Right atrium auricular region (tissue), 2 donors: ENCODE measurements around the gene CACNB3. TPM values are rescaled to one million over a fixed set of nuclear protein-coding genes. Genes with fewer than 3 reads are reported as not detected.
"Not testable (repeated sequence)": the region's sequence is repeated elsewhere in the genome, so short reads cannot be mapped to it uniquely, and the experiment has no call there.

ENCODE experiments used
- DNase-seq: peaks from one replicate; pipeline ENCODE4 v3.0.0-alpha.2; 2019; ENCODE audit warnings: low spot score
- H3K27ac ChIP-seq, 2 donors: fragments of 200-600 bp; sonication (generic); 1 replicate in 1 of 2; 2 replicates in 1 of 2; pipeline ENCODE4 v1.5.1; 2016 to 2019
- H3K27me3 ChIP-seq, 2 donors: fragments of 200-600 bp; sonication (generic); one replicate each; pipeline versions ENCODE4 v1.5.1 to v1.6.0; 2017 to 2019
- H3K36me3 ChIP-seq: fragments of 200-600 bp; sonication (generic); one replicate; pipeline ENCODE4 v1.5.1; 2016
- H3K4me1 ChIP-seq, 2 donors: fragments of 200-600 bp; sonication (generic); one replicate each; pipeline versions ENCODE4 v1.5.1 to v1.6.0; 2017 to 2019
- H3K4me3 ChIP-seq, 2 donors: fragments of 200-600 bp; sonication (generic); 1 replicate in 1 of 2; 2 replicates in 1 of 2; pipeline ENCODE4 v1.5.1; 2017 to 2019; ENCODE audit warnings: mild to moderate bottlenecking in 1 of 2, moderate library complexity in 1 of 2
- H3K9me3 ChIP-seq, 2 donors: fragments of 200-600 bp; sonication (generic); one replicate each; pipeline ENCODE4 v1.5.1; 2019
- microRNA-seq, 2 donors: library from miRNA; unstranded; fragments of <30 nt; microRNA quantifications; one replicate each; pipeline ENCODE4, GENCODE V29; 2016 to 2017; ENCODE audit warnings: borderline number of aligned reads in 2 of 2, borderline replicate concordance in 1 of 2
- total RNA-seq, 2 donors: library from RNA; depleted of rRNA; stranded (reverse); fragments of >200 nt; gene quantifications; one replicate each; pipeline ENCODE4 v1.1.0, GENCODE V29; 2016
- TF ChIP-seq, protein P1 (sequence below), 2 donors: fragments of 200-600 bp; sonication (generic); IDR thresholded peaks; one replicate each; pipeline ENCODE4 v1.5.1; 2019; ENCODE audit warnings: antibody characterized with exemption in 2 of 2

Gene CACNB3
- total RNA-seq, 2 donors from 2014 or later, result 6.1 to 7.0 TPM

DNA sequence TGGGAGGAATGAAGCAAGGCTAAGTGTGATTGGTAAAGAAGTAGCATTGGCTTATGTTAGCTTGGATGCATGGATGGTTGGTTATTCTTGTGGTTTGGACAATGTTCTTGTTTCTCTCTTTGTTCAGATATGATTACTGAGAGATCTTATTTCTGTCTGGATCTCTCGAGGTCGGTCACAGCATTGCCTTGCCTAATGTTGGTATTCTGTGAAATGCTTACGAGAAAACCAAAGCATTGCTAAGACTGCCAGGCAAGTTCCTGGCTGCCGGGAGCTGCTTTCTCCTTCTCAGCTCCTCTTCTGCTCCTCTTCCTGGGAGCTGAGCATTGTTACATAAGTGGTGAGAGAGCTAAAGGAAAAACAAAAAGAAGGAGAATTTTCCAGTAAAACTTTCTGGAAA, 54.8 kb downstream of the CACNB3 start:
- H3K4me3 ChIP-seq, result no peak overlapping the region

DNA sequence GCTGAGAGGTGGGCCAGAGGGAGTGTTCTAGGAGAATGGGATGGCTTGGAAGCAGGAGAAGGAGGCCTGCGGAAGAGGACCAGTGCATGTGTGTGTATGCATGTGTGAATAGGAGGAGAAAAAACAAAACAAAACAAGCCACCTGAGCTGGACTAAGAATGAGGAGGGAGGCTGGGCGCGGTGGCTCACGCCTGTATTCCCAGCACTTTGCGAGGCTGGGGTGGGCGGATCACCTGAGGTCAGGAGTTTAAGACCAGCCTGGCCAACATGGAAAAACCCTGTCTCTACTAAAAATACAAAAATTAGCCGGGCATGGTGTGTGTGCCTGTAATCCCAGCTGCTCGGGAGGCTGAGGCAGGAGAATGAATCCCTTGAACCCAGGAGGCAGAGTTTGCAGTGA, 55.2 kb downstream of the CACNB3 start:
- H3K9me3 ChIP-seq, H3K27me3 ChIP-seq, H3K27ac ChIP-seq, H3K36me3 ChIP-seq, DNase-seq, H3K4me3 ChIP-seq, H3K4me1 ChIP-seq: not testable (repeated sequence)

More for the DNA sequence above, 54.8 kb downstream of the CACNB3 start:
- no peaks in the 10 kb centered on the region for H3K9me3 ChIP-seq
- TF ChIP-seq, protein P1, sequence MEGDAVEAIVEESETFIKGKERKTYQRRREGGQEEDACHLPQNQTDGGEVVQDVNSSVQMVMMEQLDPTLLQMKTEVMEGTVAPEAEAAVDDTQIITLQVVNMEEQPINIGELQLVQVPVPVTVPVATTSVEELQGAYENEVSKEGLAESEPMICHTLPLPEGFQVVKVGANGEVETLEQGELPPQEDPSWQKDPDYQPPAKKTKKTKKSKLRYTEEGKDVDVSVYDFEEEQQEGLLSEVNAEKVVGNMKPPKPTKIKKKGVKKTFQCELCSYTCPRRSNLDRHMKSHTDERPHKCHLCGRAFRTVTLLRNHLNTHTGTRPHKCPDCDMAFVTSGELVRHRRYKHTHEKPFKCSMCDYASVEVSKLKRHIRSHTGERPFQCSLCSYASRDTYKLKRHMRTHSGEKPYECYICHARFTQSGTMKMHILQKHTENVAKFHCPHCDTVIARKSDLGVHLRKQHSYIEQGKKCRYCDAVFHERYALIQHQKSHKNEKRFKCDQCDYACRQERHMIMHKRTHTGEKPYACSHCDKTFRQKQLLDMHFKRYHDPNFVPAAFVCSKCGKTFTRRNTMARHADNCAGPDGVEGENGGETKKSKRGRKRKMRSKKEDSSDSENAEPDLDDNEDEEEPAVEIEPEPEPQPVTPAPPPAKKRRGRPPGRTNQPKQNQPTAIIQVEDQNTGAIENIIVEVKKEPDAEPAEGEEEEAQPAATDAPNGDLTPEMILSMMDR (IDR thresholded peaks at IDR 0.05), result no peak
- no peak overlapping the region for H3K27ac ChIP-seq
- H3K27me3 ChIP-seq, result no peaks in the 10 kb centered on the region
- no peaks in the 10 kb centered on the region for H3K4me1 ChIP-seq
- no peaks in the 10 kb centered on the region for H3K36me3 ChIP-seq
- no peak for DNase-seq

DNA sequence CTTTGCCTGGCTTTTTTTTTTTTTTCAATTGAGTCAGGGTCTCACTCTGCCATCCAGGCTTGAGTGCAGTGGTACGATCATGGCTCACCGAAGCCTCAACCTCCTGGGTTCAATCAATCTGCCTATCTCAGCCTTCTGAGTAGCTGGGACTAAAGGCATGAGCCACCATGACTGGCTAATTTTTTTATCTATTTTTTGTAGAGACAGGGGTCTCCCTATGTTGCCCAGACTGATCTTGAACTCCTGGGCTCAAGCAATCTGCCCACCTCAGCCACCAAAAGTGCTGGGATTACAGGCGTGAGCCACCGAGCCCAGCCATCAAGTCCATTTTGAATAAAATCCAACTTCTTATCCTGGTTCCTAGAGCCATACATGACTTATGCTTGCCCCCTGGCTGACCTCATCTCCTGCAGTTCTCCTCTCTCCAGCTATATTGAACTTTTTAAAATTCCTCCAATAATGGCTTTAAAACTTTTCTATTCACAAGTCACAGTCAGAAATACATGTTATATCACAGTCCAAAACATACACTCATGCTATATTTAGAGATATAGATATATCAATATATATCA, 57.7 kb downstream of the CACNB3 start:
- Histone ChIP-seq H3K27me3 (no peaks in the 10 kb centered on the region), H3K4me3 (no peak overlapping the region), H3K4me1 (no peaks in the 10 kb centered on the region), H3K36me3 (no peaks in the 10 kb centered on the region), H3K9me3 (no peaks in the 10 kb centered on the region), H3K27ac (no peak overlapping the region)
- no peak for DNase-seq
- TF ChIP-seq, protein P1 (IDR thresholded peaks at IDR 0.05), result no peak

Small RNAs within 50 kb of the gene (microRNA-seq; reads per million reads assigned to microRNA genes)
- gene MIR4701, result 0 reads per million in 2 donors

Other genes with a start within 250 kb of the CACNB3 start
- not detected for gene LALBA, start 248.4 kb upstream of the CACNB3 start, total RNA-seq
- 10 to 100 TPM; 17.4 to 38.4 TPM for gene KANSL2, start 136.3 kb upstream of the CACNB3 start, total RNA-seq
- gene CCNT1, start 101.8 kb upstream of the CACNB3 start, total RNA-seq, result 10 to 100 TPM; 12.5 to 16.2 TPM
- 10 to 100 TPM; 76.4 to 81.6 TPM for gene ADCY6, start 29.4 kb upstream of the CACNB3 start, total RNA-seq
- gene DDX23, start 33.7 kb downstream of the CACNB3 start, total RNA-seq, result 10 to 100 TPM; 28.3 to 34.2 TPM
- under 1 TPM in 1 of 2 donors, not detected in 1; 0.70 TPM for gene RND1, start 47.4 kb downstream of the CACNB3 start, total RNA-seq
- gene FKBP11, start 107.0 kb downstream of the CACNB3 start, total RNA-seq, result 10 to 100 TPM in 1 of 2 donors, 1 to 10 TPM in 1; 9.1 to 10.2 TPM
- gene ARF3, start 139.0 kb downstream of the CACNB3 start, total RNA-seq, result 10 to 100 TPM; 35.5 to 48.8 TPM
- under 1 TPM in 1 of 2 donors, not detected in 1; 0.74 TPM for gene WNT10B, start 153.2 kb downstream of the CACNB3 start, total RNA-seq
- gene WNT1, start 159.8 kb downstream of the CACNB3 start, total RNA-seq, result not detected
- gene DDN, start 180.9 kb downstream of the CACNB3 start, total RNA-seq, result under 1 TPM; 0.44 to 0.67 TPM
- 10 to 100 TPM; 68.5 to 74.8 TPM for gene PRKAG1, start 200.3 kb downstream of the CACNB3 start, total RNA-seq
- 10 to 100 TPM; 39.9 to 49.1 TPM for gene KMT2D, start 242.3 kb downstream of the CACNB3 start, total RNA-seq